Measurements from ENCODE around the gene NID1. TPM values are rescaled to one million over a fixed set of nuclear protein-coding genes. Genes with fewer than 3 reads are reported as not detected.

NID1 gene
- total RNA-seq, 1 donor from 2014 or later = 186 TPM

GRCh38 chr1:236111527-236112331, 46.8 kb upstream of the NID1 start:
- no peaks in the 10 kb centered on the region for H3K27me3 Mint-ChIP-seq (ENCODE audit: unreplicated experiment)
- no peak overlapping the region for H3K27ac Mint-ChIP-seq (ENCODE audit: unreplicated experiment)
- H3K4me1 Mint-ChIP-seq (ENCODE audit: unreplicated experiment) = no peaks in the 10 kb centered on the region
- H3K9me3 Mint-ChIP-seq (ENCODE audit: unreplicated experiment) = no peaks in the 10 kb centered on the region
- DNase-seq (ENCODE audit: low spot score) = no peak
- no peak overlapping the region for H3K4me3 Mint-ChIP-seq (ENCODE audit: unreplicated experiment)
- no peak for TF ChIP-seq CTCF (IDR thresholded peaks at IDR 0.05; ENCODE audit: unreplicated experiment)
- H3K36me3 Mint-ChIP-seq (ENCODE audit: low read depth, unreplicated experiment) = no peaks in the 10 kb centered on the region

- Mint-ChIP-seq H3K27ac (ENCODE audit: unreplicated experiment) (no peak overlapping the region), H3K4me3 (ENCODE audit: unreplicated experiment) (no peak overlapping the region), H3K27me3 (ENCODE audit: unreplicated experiment) (no peaks in the 10 kb centered on the region), H3K36me3 (ENCODE audit: low read depth, unreplicated experiment) (no peaks in the 10 kb centered on the region), H3K4me1 (ENCODE audit: unreplicated experiment) (no peaks in the 10 kb centered on the region), H3K9me3 (ENCODE audit: unreplicated experiment) (no peaks in the 10 kb centered on the region)
- no peak for TF ChIP-seq CTCF (IDR thresholded peaks at IDR 0.05; ENCODE audit: unreplicated experiment)
- no peak for DNase-seq (ENCODE audit: low spot score)
These were observed 45.2 kb upstream of the NID1 start for GRCh38 chr1:236110137-236110536.

- H3K9me3 Mint-ChIP-seq (ENCODE audit: unreplicated experiment) = no peaks in the 10 kb centered on the region
- no peak overlapping the region for H3K4me3 Mint-ChIP-seq (ENCODE audit: unreplicated experiment)
- no peak overlapping the region for H3K27ac Mint-ChIP-seq (ENCODE audit: unreplicated experiment)
- peaks cover 9% of the 10 kb centered on the region for H3K4me1 Mint-ChIP-seq (ENCODE audit: unreplicated experiment)
- DNase-seq (ENCODE audit: low spot score) = no peak
- no peak for TF ChIP-seq CTCF (IDR thresholded peaks at IDR 0.05; ENCODE audit: unreplicated experiment)
- no peaks in the 10 kb centered on the region for H3K36me3 Mint-ChIP-seq (ENCODE audit: low read depth, unreplicated experiment)
- H3K27me3 Mint-ChIP-seq (ENCODE audit: unreplicated experiment) = no peaks in the 10 kb centered on the region
These were observed 43.2 kb upstream of the NID1 start for GRCh38 chr1:236108027-236108648.

GRCh38 chr1:236107121-236107907, 42.4 kb upstream of the NID1 start:
- no peaks in the 10 kb centered on the region for H3K36me3 Mint-ChIP-seq (ENCODE audit: low read depth, unreplicated experiment)
- peaks cover 9% of the 10 kb centered on the region for H3K4me1 Mint-ChIP-seq (ENCODE audit: unreplicated experiment)
- no peak overlapping the region for H3K4me3 Mint-ChIP-seq (ENCODE audit: unreplicated experiment)
- H3K27me3 Mint-ChIP-seq (ENCODE audit: unreplicated experiment) = no peaks in the 10 kb centered on the region
- DNase-seq (ENCODE audit: low spot score) = no peak
- no peak overlapping the region for H3K27ac Mint-ChIP-seq (ENCODE audit: unreplicated experiment)
- no peak for TF ChIP-seq CTCF (IDR thresholded peaks at IDR 0.05; ENCODE audit: unreplicated experiment)
- H3K9me3 Mint-ChIP-seq (ENCODE audit: unreplicated experiment) = no peaks in the 10 kb centered on the region

All from endothelial cell (in vitro differentiated cells).